OCI-LY3 (cell line): ENCODE measurements around the gene PANK4.

Experiments
- H2AFZ ChIP-seq: fragments of 200-600, 300-600 bp; shearing (Covaris generic); 2 replicates; pipeline ENCODE4 v1.6.0; 2014; ENCODE audit warnings: antibody characterized with exemption, low read depth, low read length
- H3K27ac ChIP-seq: fragments of 200-600, 300-600 bp; sonication (generic); 2 replicates; pipeline ENCODE4 v1.5.1; 2014; ENCODE audit warnings: mild to moderate bottlenecking, low read length, moderate library complexity, mixed read lengths
- H3K27me3 ChIP-seq: fragments of 200-600, 300-600 bp; sonication (generic); 2 replicates; pipeline ENCODE4 v1.6.1; 2014; ENCODE audit warnings: low read depth, low read length, mixed read lengths
- H3K36me3 ChIP-seq: fragments of 200-600, 300-600 bp; sonication (generic); replicated peaks from 2 replicates; pipeline ENCODE3; 2014; ENCODE audit warnings: low read depth, low read length, mixed read lengths
- H3K4me1 ChIP-seq: fragments of 300-600, 200-600 bp; sonication (generic); 2 replicates; pipeline ENCODE4 v1.6.1; 2014; ENCODE audit warnings: low read length, mixed read lengths
- H3K4me2 ChIP-seq: fragments of 200-600, 300-600 bp; sonication (generic); 2 replicates; pipeline ENCODE4 v1.6.1; 2014; ENCODE audit warnings: low read length, mixed read lengths
- H3K4me3 ChIP-seq: fragments of 300-600, 200-600 bp; sonication (generic); 2 replicates; pipeline ENCODE4 v1.5.1; 2014; ENCODE audit warnings: antibody characterized with exemption, mild to moderate bottlenecking, low read length, moderate library complexity
- H3K79me2 ChIP-seq: fragments of 300-600, 200-600 bp; shearing (Covaris generic); 2 replicates; pipeline ENCODE4 v1.6.1; 2014; ENCODE audit warnings: mild to moderate bottlenecking, low read length, mixed read lengths
- H3K9ac ChIP-seq: fragments of 300-600, 200-600 bp; shearing (Covaris generic); 2 replicates; pipeline ENCODE4 v1.6.0; 2014; ENCODE audit warnings: mild to moderate bottlenecking, low read length, moderate library complexity
- H3K9me3 ChIP-seq: fragments of 200-600, 300-600 bp; shearing (Covaris generic); 2 replicates; pipeline ENCODE4 v1.6.1; 2014; ENCODE audit warnings: low read length, mixed read lengths; ENCODE audit not compliant: insufficient read depth
- H4K20me1 ChIP-seq: fragments of 200-600, 300-600 bp; sonication (generic); 2 replicates; pipeline ENCODE4 v1.6.1; 2016; ENCODE audit warnings: low read length, mixed read lengths; ENCODE audit not compliant: insufficient read depth
- EZH2phosphoT487 ChIP-seq: fragments of 200-600 bp; shearing (Covaris generic); IDR thresholded peaks from 2 replicates; pipeline ENCODE4 v1.6.1; 2018; ENCODE audit warnings: antibody characterized with exemption, mixed run types, low read depth
- TF ChIP-seq, protein P1 (sequence below): fragments of 200-600, 300-600 bp; sonication (generic); IDR thresholded peaks from 2 replicates; pipeline ENCODE4 v1.5.1; 2014; ENCODE audit warnings: antibody characterized with exemption, low read length, low read depth

The PANK4 gene

DNA sequence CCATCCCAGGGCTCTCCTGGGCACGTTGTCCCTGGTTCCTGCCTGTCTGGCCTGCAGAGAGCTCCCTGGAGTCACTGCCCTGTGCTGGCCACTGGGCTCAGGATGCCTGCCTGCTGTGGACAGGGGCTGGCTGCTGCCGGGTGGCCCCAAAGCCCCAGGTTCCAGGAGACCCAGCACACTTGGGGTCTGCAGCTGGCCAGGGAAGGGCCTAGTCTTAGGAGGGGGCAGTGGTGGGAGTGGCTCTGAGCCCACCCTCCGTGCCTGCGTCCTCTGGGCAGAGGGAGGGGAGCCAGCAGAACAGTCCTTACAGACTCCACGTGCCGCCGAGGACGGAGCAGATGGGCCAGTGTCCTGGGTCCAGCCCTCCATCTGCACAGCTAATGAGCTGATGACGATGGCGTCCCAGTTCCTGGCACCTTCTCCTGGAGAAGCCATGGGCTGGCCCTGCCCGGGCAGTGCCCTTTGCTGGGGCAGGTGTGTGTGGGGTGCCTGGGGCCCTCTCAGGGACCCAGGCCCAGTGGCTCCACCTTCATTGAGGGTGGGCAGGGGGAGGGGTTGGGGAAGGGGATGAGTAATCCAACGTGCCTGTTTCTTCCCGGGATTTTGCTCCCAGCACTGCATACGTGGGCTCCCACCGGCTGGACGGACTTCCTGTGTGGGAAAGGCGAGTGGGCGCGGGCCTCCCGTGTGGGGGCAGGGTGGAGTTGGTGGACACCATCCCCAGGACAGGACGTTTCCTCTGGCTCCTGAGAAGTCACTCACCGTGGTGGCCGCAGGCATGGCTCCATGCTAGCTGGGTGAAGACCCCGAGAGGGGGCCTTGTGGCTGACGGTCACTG is 57.1 kb downstream of the PANK4 start:
- TF ChIP-seq, protein P1, sequence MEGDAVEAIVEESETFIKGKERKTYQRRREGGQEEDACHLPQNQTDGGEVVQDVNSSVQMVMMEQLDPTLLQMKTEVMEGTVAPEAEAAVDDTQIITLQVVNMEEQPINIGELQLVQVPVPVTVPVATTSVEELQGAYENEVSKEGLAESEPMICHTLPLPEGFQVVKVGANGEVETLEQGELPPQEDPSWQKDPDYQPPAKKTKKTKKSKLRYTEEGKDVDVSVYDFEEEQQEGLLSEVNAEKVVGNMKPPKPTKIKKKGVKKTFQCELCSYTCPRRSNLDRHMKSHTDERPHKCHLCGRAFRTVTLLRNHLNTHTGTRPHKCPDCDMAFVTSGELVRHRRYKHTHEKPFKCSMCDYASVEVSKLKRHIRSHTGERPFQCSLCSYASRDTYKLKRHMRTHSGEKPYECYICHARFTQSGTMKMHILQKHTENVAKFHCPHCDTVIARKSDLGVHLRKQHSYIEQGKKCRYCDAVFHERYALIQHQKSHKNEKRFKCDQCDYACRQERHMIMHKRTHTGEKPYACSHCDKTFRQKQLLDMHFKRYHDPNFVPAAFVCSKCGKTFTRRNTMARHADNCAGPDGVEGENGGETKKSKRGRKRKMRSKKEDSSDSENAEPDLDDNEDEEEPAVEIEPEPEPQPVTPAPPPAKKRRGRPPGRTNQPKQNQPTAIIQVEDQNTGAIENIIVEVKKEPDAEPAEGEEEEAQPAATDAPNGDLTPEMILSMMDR = no peak
- TF ChIP-seq EZH2phosphoT487 = no peak
- no peak overlapping the region for H2AFZ ChIP-seq
- H3K36me3 ChIP-seq = no peaks in the 10 kb centered on the region
- no peak overlapping the region for H3K9ac ChIP-seq
- no peak overlapping the region for H3K27ac ChIP-seq
- H3K79me2 ChIP-seq = no peaks in the 10 kb centered on the region
- no peaks in the 10 kb centered on the region for H3K9me3 ChIP-seq
- H3K4me1 ChIP-seq = no peaks in the 10 kb centered on the region
- no peaks in the 10 kb centered on the region; the same call in 1 of the 2 replicates for H3K27me3 ChIP-seq
- H3K4me3 ChIP-seq = no peak overlapping the region
- 0 out of 2 replicates have a peak, but pooled peaks cover 3% of the 10 kb centered on the region for H4K20me1 ChIP-seq
- no peak overlapping the region for H3K4me2 ChIP-seq

DNA sequence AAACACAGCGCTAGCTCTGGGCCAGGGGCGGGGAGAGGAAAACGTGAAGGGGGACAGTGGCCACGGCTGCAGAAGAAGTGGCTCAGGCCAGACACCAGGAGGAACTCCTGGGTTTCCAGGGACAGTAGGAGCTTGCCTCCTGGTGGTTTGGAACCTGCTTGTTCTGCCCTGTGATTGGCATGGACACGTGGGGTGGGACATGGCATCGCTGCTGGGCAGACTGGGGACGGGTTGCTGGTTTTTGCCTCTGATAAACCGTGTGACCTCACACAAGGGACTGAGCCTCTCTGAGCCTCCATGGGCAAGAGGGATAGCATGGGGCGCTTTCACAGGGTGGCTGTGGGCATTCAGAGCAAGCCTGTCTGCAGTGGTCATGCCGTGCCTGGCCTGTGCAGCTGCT is 57.9 kb downstream of the PANK4 start:
- Histone ChIP-seq H3K9ac (no peak overlapping the region), H3K4me3 (no peak overlapping the region), H2AFZ (no peak overlapping the region), H3K27me3 (no peaks in the 10 kb centered on the region; the same call in 1 of the 2 replicates), H3K27ac (no peak overlapping the region), H3K4me2 (no peak overlapping the region), H3K36me3 (no peaks in the 10 kb centered on the region), H3K79me2 (no peaks in the 10 kb centered on the region), H4K20me1 (0 out of 2 replicates have a peak, but pooled peaks cover 3% of the 10 kb centered on the region), H3K4me1 (no peaks in the 10 kb centered on the region), H3K9me3 (no peaks in the 10 kb centered on the region)
- TF ChIP-seq, protein P1 = no peak
- TF ChIP-seq EZH2phosphoT487 = no peak

DNA sequence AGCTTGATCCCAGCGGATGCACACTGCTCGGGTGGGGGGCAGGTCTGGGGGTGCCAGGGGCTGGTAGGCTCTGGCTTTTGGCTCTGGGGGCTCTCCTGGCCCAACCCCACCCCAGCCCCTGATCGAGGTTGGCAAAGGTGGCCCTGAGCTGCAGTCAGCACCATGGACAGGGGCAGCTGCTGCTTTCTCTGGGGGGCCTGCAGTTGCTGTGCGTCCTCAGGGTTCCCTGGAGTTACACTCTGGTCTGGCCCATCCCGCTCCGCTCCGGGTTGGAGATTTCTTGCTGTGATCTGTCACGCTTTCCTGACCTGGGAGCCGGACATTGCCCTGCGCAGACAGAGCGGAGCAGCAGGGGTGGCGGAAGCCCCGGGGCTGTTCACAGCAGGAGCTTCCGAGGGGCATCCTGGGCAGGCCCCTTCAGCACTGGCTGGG is 58.3 kb downstream of the PANK4 start:
- Histone ChIP-seq H4K20me1 (0 out of 2 replicates have a peak, but pooled peaks cover 3% of the 10 kb centered on the region), H2AFZ (no peak overlapping the region), H3K4me3 (no peak overlapping the region), H3K4me1 (no peaks in the 10 kb centered on the region), H3K9me3 (no peaks in the 10 kb centered on the region), H3K4me2 (no peak overlapping the region), H3K9ac (no peak overlapping the region), H3K27ac (no peak overlapping the region), H3K27me3 (no peaks in the 10 kb centered on the region; the same call in 1 of the 2 replicates), H3K79me2 (no peaks in the 10 kb centered on the region), H3K36me3 (no peaks in the 10 kb centered on the region)
- TF ChIP-seq, protein P1 = no peak
- TF ChIP-seq EZH2phosphoT487 = no peak

DNA sequence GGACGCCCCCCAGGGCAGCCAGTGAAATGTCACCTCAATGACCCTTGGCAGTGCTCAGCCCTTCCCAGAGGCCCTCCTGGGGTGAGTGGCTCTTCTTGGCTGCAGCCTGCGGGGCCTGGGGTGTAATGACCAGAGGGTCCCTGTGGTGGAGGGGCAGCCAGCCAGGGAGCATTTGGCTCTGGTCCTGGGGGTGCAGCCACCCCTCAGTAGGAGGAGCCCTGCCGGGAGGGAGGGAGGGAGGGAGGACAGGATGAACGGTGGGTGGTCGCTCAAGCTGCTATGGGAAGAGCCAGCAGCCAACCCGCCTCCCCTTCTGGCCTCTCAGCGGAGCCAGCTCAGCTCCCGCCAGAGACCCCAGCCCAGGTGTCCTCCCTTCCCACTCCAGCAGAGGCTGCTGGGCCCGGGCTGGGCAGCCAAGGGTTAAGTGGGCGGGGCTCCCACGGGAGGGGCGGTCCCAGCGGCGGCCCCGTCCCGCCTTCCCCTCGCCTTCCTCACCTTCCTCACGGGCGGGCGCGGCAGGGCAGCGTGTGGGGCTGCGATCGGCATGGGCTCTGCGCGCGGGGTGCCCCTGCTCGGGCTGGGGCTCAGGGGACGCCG is 59.3 kb downstream of the PANK4 start:
- no peak overlapping the region for H3K4me2 ChIP-seq
- H2AFZ ChIP-seq = no peak overlapping the region
- H3K9ac ChIP-seq = no peak overlapping the region
- H3K27me3 ChIP-seq = no peaks in the 10 kb centered on the region; the same call in 1 of the 2 replicates
- H3K4me1 ChIP-seq = no peaks in the 10 kb centered on the region
- H3K27ac ChIP-seq = no peak overlapping the region
- H3K4me3 ChIP-seq = no peak overlapping the region
- 0 out of 2 replicates have a peak, but pooled peaks cover 3% of the 10 kb centered on the region for H4K20me1 ChIP-seq
- H3K36me3 ChIP-seq = no peaks in the 10 kb centered on the region
- TF ChIP-seq, protein P1 = no peak
- TF ChIP-seq EZH2phosphoT487 = no peak
- no peaks in the 10 kb centered on the region for H3K79me2 ChIP-seq
- no peaks in the 10 kb centered on the region for H3K9me3 ChIP-seq
